GM18519 (cell line): ENCODE measurements around the gene HPRT1.
"Not testable (repeated sequence)": the region's sequence is repeated elsewhere in the genome, so short reads cannot be mapped to it uniquely, and the experiment has no call there.

ENCODE experiments used
- ATAC-seq: cut with Tn5 transposase; IDR thresholded peaks from one replicate; pipeline ENCODE4 v1.9.1; 2021; ENCODE audit warnings: mild to moderate bottlenecking, moderate library complexity; ENCODE audit not compliant: unreplicated experiment, low FRiP score

HPRT1 gene, protein sequence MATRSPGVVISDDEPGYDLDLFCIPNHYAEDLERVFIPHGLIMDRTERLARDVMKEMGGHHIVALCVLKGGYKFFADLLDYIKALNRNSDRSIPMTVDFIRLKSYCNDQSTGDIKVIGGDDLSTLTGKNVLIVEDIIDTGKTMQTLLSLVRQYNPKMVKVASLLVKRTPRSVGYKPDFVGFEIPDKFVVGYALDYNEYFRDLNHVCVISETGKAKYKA

DNA sequence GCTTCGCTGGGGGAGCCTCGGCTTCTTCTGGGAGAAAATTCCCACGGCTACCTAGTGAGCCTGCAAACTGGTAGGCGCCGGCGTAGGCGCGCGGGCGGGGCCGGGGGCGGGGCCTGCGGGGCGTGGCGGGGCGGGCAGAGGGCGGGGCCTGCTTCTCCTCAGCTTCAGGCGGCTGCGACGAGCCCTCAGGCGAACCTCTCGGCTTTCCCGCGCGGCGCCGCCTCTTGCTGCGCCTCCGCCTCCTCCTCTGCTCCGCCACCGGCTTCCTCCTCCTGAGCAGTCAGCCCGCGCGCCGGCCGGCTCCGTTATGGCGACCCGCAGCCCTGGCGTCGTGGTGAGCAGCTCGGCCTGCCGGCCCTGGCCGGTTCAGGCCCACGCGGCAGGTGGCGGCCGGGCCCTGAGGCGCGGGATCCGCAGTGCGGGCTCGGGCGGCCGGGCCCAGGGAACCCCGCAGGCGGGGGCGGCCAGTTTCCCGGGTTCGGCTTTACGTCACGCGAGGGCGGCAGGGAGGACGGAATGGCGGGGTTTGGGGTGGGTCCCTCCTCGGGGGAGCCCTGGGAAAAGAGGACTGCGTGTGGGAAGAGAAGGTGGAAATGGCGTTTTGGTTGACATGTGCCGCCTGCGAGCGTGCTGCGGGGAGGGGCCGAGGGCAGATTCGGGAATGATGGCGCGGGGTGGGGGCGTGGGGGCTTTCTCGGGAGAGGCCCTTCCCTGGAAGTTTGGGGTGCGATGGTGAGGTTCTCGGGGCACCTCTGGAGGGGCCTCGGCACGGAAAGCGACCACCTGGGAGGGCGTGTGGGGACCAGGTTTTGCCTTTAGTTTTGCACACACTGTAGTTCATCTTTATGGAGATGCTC, at the start of gene HPRT1:
HPRT1 (plus strand) TSS at position 161 of the 857 bp plus-strand sequence; CDS start at position 308, 147 bp downstream.
- ATAC-seq = peak; percentile 79

DNA sequence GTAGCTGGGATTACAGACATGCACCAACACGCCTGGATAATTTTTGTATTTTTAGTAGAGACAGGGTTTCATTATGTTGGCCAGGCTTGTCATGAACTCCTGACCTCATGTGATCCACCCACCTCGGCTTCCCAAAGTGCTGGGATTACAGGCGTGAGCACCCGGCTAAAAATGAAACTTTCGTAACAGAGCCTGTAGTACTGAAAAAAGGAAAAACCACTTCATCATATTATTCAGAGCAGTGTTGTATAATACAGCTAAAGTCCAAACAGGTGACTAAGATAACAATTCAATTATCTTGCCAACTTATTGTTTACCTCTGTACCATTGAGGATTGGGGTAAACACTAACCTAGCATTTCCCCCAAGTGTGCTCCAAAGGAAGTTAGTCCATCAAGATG, 43.9 kb upstream of the HPRT1 start:
- no peak for ATAC-seq

DNA sequence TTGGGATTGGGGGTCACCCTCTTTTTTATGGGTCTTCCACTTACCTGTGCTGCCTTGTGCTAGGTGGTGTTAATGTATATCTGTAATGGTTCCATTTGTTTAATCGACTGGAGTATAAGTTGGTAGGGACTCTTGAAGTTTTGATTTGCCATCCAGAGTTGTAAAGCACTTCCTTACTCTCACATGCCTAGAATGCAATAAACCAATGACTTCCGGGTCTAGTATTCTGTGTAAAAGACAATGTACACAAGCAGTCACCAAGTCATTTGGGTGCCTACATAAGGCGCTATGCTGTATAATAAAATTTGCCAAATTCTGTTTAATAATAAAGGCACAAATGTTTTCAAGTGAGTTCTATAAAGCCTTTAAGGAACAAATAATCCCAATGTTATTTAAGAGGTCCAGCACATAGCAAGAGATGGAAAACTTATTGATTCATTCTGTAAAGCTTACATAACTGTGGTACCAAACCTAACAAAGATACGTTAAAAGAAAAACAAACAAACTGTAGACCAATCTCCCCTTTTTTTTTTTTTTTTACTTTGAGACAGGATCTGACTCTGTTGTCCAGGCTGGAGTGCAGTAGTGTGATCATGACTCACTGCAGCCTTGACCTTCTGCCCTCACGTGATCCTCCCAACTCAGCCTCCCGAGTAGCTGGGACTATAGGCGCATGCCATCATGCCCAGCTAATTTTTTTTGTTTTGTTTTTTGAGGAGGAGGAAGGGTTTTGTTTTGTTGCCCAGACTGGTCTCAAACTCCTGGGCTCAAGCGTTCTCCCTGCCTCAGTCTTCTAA, 41.5 kb upstream of the HPRT1 start:
- no peak for ATAC-seq

DNA sequence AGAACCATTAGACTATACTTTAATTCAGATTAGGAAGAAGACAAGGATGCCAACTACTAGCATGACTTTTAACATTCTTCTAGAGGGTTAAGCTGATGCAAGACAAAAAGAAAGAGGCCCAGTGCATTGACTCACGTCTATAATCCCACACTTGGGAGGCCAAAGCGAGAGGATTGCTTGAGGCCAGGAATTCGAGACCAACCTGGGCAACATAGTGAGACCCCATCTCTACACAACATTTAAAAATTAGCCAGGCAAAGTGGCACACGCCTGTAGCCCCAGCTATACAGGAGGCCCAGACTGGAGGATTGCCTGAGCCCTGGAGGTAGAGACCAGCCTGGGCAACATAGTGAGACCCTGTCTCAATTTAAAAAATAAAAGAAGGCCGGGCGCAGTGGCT, 40.2 kb upstream of the HPRT1 start:
- no peak for ATAC-seq

DNA sequence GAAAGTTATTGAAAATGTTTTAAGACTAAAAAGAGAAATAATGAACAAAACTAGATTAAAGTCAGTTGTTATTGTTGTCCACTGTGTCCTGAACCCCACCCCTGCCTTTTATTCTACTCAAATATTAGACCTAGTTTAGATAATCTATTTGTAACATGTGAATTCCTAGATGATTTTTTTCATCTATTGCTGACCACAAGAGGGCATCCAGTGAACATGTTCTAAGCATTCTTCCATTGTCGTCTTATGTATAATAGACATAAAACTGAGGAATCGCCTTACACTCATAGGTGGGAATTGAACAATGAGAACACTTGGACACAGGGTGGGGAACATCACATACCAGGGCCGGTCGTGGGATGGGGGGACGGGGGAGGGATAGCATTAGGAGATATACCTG, 36.4 kb upstream of the HPRT1 start:
- ATAC-seq = no peak

DNA sequence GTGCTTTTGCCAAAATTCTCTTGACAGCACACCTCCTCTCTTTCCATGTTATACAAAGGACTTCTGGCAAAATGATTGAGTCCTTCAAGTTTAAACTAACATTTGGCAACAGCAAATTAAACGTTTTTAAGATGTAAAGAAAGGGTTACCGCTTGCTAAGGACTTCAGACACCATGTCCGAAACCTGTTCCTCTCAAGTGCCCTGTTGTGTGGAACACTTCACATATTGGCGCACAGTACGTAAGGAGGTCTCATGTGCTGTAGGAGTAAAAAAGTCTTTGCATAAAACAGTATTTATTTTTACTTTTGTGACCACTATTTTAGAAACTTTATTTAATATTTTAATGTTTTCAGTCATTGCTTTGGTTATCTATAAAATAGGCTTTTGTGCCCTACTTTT, 33.7 kb upstream of the HPRT1 start:
- no peak for ATAC-seq

DNA sequence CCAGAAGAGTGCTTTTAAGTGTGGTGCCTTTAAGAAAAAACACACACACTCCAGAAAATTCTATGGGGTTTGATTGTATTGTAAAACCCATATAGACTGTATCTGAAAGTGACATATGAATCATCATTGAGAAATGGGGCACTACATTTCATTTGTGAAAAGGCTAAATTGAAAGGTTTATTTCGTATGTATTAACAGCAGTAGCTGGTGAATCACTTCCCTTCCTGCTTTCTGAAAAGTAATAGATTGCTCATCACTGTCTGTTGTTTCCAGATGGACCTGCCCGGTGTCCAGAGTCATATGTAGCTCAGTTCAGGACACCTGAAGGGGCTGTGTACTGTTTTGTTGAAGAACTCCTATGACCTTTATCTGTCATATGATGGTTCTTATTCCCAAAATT, 28.1 kb upstream of the HPRT1 start:
- no peak for ATAC-seq

DNA sequence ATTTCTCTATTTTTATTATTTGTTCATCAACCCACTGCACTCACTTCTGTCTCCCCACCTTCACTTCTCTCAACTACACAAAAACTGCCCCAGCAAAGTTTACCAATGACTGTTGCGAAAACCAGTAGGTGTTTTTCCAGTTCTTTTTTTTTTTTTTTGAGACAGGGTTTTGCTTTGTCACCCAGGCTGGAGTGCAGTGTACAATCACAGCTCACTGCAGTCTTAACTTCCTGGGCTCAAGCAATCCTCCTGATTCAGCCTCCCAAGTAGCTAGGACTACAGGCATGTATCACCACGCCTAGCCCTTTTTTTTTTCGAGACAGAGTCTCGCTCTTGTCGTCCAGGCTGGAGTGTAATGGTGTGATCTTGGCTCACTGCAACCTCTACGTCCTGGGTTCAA, 24.1 kb upstream of the HPRT1 start:
- ATAC-seq = no peak

DNA sequence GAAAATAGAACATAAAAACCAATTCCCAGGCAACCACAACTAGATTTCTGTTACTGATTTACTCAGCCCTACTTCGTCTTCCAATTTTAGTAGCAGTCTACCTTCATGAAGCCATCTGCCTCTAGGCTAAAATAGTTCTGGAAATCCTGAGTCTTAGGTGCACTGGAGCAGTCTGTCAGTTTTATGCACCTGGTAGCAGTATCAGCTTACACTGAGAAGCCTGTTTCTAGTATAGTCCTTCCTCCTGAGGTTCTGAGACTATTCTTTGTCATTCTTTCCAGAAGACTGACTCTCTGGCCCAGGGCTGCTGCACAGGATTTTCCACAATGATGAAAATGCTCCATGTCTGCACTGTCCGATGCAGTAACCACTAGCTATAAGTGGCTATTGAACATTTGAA, 16.9 kb upstream of the HPRT1 start:
- ATAC-seq = no peak

DNA sequence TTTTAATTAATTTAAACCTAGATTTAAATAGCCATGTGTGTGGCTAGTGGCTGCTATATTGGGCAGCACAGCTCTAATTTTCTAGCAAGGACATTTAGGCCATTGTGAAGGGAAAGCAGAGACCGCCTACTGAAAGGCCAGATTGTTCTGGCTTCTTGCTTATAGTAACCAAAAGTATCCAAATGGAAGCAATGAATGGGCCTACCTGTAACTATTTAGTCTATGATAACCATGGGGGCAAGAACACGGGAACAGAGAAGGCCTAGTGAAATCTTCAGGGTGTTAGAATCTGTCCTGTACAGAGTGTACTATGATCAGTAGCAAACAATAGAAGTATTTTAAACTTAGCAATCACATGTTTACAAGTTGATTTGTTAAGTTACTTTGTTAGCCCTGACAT, 16.5 kb upstream of the HPRT1 start:
- no peak for ATAC-seq

DNA sequence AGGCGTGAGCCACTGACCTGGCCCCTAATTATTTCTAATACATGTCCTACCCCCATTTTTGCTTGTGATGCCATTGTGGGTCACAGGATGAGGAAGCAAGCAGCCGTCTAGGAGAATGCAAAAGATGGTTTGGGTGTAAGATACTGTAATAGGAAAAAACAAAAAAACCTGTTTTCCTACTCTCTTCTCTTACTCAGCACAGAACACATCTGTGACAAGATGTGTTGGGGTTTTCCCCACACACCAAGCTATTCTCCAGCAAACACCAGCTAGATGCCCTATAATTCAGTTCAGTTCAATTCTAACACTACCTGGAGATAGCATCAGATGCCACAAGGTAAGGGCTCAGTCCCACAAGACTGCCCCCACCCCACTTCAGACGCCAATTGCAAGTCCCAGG, 15.3 kb upstream of the HPRT1 start:
- no peak for ATAC-seq

DNA sequence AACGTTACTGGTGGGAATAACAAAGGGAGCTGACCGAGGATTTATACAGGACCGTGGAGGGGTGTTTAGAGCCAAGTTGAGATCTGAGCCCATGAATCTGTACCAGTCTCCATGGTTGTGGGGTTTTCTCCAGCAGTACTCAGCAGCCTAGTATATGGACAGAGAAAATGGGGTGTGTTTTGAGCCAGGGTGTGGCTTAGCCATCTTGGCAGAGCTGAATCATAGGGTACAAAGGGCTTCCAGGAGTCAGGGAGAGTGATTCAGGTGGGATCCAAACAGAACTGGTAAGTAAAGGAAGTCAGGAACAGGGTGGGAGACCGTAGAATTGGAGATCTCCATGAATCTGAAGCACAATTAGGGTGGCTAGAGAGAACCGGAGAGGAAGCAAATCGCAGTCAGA, 7.4 kb upstream of the HPRT1 start:
- no peak for ATAC-seq

DNA sequence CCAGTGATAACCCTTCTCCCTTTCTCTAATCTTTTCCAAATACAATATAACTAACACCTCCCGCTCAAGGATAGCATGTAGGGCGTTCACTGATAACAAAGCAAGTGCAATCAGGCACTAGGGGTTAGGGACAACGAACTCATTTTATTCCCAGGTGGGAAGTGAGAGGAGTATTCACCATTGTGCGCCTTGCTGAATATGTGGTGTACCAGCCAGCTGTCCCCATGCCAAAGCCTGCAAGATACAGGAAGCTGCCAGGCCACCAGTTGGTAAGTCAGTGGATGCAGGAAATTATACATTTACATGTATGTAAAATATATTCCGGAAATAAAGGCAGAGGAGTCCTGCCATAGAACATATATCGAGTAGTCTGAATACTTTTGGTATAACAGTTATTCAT, 6.3 kb upstream of the HPRT1 start:
- no peak for ATAC-seq

DNA sequence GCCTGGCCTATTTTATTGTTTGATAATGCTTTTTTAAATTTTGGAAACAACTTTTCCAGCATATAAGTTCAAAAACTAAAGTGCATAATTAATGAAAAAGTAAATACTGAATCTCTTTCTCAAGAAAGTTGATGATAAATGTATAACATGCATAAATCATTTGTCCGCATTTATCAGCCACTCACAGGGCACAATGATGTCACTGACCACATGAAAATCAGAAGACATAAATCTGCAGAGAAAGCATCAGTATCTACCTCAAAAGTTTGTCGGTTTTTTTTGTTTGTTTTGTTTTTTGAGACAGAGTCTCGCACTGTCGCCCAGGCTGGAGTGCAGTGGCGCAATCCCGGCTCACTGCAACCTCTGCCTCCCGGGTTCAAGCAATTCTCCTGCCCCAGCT, 5.5 kb upstream of the HPRT1 start:
- ATAC-seq = no peak

DNA sequence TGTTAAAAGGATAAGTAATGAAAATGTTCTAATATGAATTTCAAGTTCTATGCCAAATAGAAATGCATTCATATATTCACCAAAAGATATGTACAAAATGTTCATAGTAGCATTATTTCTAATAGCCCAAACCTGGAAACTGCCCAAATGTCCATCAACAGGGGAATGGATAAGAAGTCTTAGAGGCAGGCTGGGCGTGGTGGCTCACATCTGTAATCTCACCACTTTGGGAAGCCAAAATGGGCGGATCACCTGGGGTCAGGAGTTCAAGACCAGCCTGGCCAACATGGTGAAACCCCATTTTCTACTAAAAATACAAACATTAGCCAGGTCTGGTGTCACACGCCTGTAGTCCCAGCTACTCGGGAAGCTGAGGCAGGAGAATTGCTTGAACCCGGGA, 2.3 kb upstream of the HPRT1 start:
- no peak for ATAC-seq

DNA sequence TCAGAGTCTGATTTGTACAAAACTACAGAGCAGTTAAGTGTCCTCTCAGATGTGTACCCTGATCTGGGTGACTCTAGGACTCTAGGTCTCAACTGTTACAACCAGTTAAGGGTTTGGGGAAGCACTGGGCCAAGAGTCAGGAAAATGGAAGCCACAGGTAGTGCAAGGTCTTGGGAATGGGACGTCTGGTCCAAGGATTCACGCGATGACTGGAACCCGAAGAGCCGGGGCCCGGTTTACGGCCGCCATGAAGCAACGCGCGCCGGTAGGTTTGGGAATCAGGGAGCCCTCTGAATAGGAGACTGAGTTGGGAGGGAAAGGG, 321 bp upstream of the HPRT1 start:
- no peak for ATAC-seq

DNA sequence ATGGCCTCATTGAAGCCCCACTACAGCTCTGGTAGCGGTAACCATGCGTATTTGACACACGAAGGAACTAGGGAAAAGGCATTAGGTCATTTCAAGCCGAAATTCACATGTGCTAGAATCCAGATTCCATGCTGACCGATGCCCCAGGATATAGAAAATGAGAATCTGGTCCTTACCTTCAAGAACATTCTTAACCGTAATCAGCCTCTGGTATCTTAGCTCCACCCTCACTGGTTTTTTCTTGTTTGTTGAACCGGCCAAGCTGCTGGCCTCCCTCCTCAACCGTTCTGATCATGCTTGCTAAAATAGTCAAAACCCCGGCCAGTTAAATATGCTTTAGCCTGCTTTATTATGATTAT, 876 bp downstream of the HPRT1 start:
- ATAC-seq = no peak

DNA sequence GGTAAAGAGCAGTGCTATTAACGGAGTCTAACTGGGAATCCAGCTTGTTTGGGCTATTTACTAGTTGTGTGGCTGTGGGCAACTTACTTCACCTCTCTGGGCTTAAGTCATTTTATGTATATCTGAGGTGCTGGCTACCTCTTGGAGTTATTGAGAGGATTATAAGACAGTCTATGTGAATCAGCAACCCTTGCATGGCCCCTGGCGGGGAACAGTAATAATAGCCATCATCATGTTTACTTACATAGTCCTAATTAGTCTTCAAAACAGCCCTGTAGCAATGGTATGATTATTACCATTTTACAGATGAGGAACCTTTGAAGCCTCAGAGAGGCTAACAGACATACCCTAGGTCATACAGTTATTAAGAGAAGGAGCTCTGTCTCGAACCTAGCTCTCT, 1.5 kb downstream of the HPRT1 start:
- no peak for ATAC-seq

DNA sequence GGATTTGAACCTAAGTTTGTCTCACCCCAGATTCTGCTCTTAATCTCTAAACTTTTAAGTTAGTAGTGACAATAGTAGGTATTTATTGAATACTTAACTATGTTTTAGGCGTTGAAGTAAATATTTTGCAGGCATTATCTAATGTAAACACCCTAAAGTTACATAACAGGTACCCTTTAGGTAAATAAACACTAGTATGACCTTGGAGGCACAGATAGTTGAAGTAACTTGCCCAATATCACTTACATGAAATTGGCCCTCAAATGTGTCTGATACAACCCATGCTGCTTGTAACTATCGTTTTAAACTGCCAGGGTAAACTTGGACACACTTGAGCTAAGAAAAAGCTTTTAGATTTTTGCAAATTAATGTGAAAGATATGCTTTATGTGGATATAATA, 3.0 kb downstream of the HPRT1 start:
- no peak for ATAC-seq

DNA sequence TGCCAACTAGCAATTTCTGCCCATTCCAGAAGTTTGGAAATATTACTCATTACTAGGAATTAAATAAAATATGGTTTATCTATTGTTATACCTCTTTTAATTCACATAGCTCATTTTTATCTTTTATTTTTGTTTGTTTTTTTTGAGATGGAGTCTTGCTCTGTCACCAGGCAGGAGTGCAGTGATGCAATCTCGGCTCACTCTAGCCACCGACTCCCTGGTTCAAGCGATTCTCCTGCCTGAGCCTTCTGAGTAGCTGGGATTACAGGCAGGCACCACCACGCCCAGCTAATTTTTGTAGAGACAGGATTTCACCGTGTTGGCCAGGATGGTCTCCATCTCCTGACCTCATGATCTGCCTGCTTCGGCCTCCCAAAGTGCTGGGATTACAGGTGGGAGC, 4.5 kb downstream of the HPRT1 start:
- not testable (repeated sequence) for ATAC-seq

DNA sequence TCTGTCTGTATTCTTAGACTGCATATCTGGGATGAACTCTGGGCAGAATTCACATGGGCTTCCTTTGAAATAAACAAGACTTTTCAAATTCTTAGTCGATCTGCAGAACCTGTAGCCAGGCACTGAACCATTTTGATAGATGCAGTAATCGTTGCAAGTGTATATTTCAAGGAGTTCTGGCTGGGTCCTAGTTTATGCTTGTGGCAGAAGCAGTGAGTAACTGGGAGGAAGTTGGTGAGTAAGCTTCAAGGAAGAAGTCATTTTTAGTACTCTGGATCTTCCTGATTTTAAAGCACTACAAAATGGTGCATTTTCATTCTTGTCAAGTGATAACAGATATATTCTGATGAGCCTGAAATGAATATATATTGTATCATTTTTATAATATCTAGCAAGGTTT, 9.5 kb downstream of the HPRT1 start:
- ATAC-seq = no peak

DNA sequence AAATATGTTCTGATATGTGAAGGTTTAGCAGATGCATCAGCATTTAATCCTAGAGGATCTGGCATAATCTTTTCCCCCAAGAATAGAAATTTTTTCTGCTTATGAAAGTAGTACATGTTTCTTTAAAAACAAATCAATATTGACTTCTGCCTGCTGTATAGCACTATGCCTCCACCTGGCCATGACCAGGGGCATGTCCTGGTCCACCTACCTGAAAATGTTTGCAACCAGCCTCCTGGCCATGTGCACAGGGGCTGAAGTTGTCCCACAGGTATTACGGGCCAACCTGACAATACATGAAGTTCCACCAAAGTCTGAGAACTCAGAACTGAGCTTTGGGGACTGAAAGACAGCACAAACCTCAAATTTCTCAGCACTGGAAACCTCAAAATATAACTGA, 10.0 kb downstream of the HPRT1 start:
- ATAC-seq = no peak
